Liver (tissue), 9 donors: ENCODE data around the gene RETREG1. TPM values are rescaled to one million over a fixed set of nuclear protein-coding genes. Genes with fewer than 3 reads are reported as not detected.

Experiments
- DNase-seq: peaks from one replicate; pipeline ENCODE4 v3.0.0-alpha.2; 2017; ENCODE audit warnings: low spot score
- H3K27ac ChIP-seq, 2 donors: one replicate each; pipeline ENCODE4 v1.7.0; 2013; ENCODE audit warnings: inconsistent platforms in 2 of 2, low read length in 2 of 2, control low read depth in 1 of 2, low read depth in 1 of 2, mild to moderate bottlenecking in 1 of 2
- H3K27me3 ChIP-seq, 4 donors: one replicate each; pipeline versions ENCODE4 v1.6.1 to v1.7.0; 2013; ENCODE audit warnings: low read length in 3 of 4, inconsistent platforms in 1 of 4, mild to moderate bottlenecking in 1 of 4, moderate library complexity in 1 of 4; ENCODE audit not compliant: control insufficient read depth in 4 of 4, insufficient read depth in 4 of 4
- H3K36me3 ChIP-seq, 4 donors: one replicate each; pipeline versions ENCODE4 v1.6.1 to v1.7.0; 2013; ENCODE audit warnings: low read length in 3 of 4, mild to moderate bottlenecking in 3 of 4, low read depth in 1 of 4, moderate library complexity in 1 of 4; ENCODE audit not compliant: control insufficient read depth in 4 of 4, insufficient read depth in 3 of 4
- H3K4me1 ChIP-seq, 4 donors: one replicate each; pipeline versions ENCODE4 v1.6.1 to v1.7.0; 2013; ENCODE audit warnings: low read length in 3 of 4, mild to moderate bottlenecking in 3 of 4, moderate library complexity in 1 of 4; ENCODE audit not compliant: control insufficient read depth in 4 of 4, insufficient read depth in 4 of 4
- H3K4me3 ChIP-seq, 3 donors: one replicate each; pipeline versions ENCODE4 v1.6.1 to v1.7.0; 2013; ENCODE audit warnings: low read length in 3 of 3, control low read depth in 1 of 3, low read depth in 1 of 3, mild to moderate bottlenecking in 1 of 3
- H3K9ac ChIP-seq, 2 donors: one replicate each; pipeline ENCODE4 v1.7.0; 2013; ENCODE audit warnings: low read length in 2 of 2, mild to moderate bottlenecking in 2 of 2, moderate library complexity in 2 of 2, control low read depth in 1 of 2, low read depth in 1 of 2
- H3K9me3 ChIP-seq, 4 donors: one replicate each; pipeline versions ENCODE4 v1.6.1 to v1.7.0; 2013; ENCODE audit warnings: low read length in 3 of 4; ENCODE audit not compliant: control insufficient read depth in 4 of 4
- EGR1 ChIP-seq, 2 donors: IDR thresholded peaks; 2 replicates each; pipeline ENCODE4 v1.6.1; 2016 to 2018; ENCODE audit warnings: antibody characterized with exemption in 2 of 2, low read depth in 2 of 2
- FOXA1 ChIP-seq: IDR thresholded peaks from 2 replicates; pipeline ENCODE4 v1.6.1; 2016; ENCODE audit warnings: antibody characterized with exemption
- GABPA ChIP-seq, 2 donors: IDR thresholded peaks in 1 of 2; conservative IDR thresholded peaks in 1 of 2; 2 replicates each; pipeline ENCODE4 v1.6.1; 2016; ENCODE audit warnings: antibody characterized with exemption in 2 of 2, mild to moderate bottlenecking in 1 of 2, moderate library complexity in 1 of 2
- JUND ChIP-seq, 2 donors: IDR thresholded peaks; 2 replicates each; pipeline ENCODE4 v1.6.1; 2016; ENCODE audit warnings: antibody characterized with exemption in 2 of 2
- NR2F2 ChIP-seq: IDR thresholded peaks from 2 replicates; pipeline ENCODE4 v1.6.1; 2016; ENCODE audit warnings: antibody characterized with exemption
- RAD21 ChIP-seq, 2 donors: IDR thresholded peaks; 2 replicates each; pipeline ENCODE4 v1.6.1; 2016; ENCODE audit warnings: antibody characterized with exemption in 2 of 2, mild to moderate bottlenecking in 2 of 2
- SP1 ChIP-seq: IDR thresholded peaks from 2 replicates; pipeline ENCODE4 v1.6.1; 2018; ENCODE audit warnings: antibody characterized with exemption, mild to moderate bottlenecking
- WGBS: extraction: QIAGEN DNeasy Blood & Tissue Kit; methylation state at CpG from one replicate; pipeline ENCODE4 v1.1.7; 2013; 5-methylcytosine and 5-hydroxymethylcytosine counted together
- polyA plus RNA-seq, 2 donors: library from polyadenylated mRNA; stranded (reverse) in 1 of 2; unstranded in 1 of 2; fragments of 200-250 nt in 1 of 2; fragments of >200 nt in 1 of 2; fragmentation: Nextera tagmentation in 1 of 2; extraction: Ambion mirVana in 1 of 2; gene quantifications; one replicate each; pipeline versions ENCODE4 v1.2.1 to v1.2.3, GENCODE V29; 2013 to 2015
- total RNA-seq, 2 donors: library from RNA; depleted of rRNA; stranded (reverse); fragments of >200 nt; gene quantifications; one replicate each; pipeline ENCODE4 v1.2.3, GENCODE V29; 2014
- TF ChIP-seq, protein P1 (sequence below): IDR thresholded peaks from 2 replicates; pipeline ENCODE4 v1.6.1; 2016; ENCODE audit warnings: antibody characterized with exemption
- TF ChIP-seq, protein P2 (sequence below): fragments of 150-350 bp; IDR thresholded peaks from 2 replicates; pipeline ENCODE4 v1.5.1; 2017; ENCODE audit warnings: improper control_type of control experiment, low read depth, low read length; ENCODE audit not compliant: missing input control
- donor health status: healthy.
- donor health status: healthy.
- donor health status: healthy.
- donor health status: healthy.
- donor health status: healthy.

The RETREG1 gene
- total and polyA plus RNA-seq, 4 donors = 0.70 to 28.1 (median 4.2) TPM

DNA sequence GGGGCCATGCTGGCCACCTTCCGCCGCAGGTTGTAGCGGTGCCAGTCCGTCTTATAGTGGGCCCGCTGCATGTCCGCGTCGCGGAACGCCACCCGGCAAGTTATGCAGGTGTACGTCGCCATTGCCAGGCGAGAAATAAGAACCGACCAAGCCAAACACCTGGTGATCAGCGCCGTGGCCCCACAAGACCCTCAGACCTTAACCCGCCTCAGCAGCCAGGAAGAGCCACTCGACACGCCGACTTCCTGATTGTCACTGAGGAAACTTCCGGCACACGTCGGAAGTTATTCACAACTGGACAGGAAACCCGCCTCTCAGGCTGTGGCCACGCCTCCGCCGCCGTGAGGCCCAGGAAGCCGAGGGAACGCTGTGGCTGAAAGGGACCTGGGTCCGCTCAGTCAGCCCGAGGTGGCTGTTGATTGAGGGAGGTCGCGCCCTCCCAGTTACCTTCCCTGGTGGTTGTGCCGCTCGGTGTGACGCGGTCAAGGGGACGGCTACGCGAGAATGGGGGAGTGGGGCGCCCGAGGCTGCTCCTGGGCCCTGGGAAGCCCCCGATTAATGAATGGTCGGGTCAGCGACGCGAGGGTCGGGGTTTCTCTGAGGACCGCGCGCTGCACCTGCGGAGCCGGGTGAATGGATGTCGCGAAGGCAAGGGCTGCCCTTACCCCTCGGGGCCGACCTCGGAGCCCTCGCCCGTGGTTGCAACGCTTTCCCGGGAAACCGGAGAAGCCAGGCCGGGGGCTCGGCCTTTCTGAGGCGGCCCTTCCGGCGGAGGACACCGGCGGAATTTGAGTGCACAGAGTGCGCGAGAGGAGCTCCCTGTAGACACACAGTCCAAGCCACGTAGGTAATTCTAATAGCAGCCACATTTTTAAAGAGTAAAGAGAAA lies 151.0 kb downstream of the RETREG1 start, which contains the start of gene ZNF622 (continued):
- TF ChIP-seq, protein P1, sequence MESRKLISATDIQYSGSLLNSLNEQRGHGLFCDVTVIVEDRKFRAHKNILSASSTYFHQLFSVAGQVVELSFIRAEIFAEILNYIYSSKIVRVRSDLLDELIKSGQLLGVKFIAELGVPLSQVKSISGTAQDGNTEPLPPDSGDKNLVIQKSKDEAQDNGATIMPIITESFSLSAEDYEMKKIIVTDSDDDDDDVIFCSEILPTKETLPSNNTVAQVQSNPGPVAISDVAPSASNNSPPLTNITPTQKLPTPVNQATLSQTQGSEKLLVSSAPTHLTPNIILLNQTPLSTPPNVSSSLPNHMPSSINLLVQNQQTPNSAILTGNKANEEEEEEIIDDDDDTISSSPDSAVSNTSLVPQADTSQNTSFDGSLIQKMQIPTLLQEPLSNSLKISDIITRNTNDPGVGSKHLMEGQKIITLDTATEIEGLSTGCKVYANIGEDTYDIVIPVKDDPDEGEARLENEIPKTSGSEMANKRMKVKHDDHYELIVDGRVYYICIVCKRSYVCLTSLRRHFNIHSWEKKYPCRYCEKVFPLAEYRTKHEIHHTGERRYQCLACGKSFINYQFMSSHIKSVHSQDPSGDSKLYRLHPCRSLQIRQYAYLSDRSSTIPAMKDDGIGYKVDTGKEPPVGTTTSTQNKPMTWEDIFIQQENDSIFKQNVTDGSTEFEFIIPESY = no peak

DNA sequence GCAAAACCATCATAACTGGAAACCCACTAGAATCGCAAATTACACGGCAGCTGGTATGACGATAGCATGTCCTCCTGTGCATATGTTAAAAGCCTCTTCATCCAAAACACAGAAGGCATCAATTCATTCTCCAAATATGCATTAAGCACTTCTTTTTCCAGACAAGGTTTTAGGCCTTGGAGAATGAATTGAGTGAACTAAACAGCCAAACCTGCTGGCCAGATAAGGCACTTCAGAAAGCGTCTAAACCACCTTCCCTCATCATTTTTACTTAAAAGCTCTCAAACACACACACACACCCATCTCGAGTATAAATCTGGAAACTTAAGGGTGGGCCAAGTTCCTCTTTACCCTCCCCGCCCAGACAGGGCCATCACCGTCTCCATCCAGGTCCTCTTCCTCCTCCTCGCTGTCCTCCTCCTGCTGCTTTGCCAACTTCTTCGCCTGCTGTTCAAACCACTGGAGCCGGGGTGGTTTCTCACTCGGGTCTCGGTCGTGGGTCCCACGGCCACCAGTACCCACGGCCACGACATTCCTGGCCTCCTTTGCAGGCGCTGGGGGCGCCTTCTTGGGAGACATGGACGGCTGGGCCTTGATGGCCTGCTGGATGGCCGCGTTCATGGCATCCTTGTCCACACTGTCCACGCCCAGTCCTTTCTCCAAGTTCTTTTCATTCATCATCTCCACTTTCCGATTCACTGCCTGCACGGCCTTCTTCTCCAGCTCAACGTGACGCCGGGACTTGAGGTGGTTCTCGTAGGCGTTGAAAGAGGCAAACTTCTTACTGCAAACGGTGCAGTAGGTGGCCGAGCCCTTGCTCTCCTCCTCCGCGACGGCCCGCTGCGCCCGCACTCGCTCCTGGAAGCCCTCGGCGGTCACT lies 151.9 kb downstream of the RETREG1 start:
- DNase-seq = no peak
- Histone ChIP-seq H3K27ac (peak overlapping the region; percentile 72 to 87), H3K4me3 (peak overlapping the region; percentile 77 to 85 (median 79)), H3K9ac (peak overlapping the region; percentile 53 to 76), H3K4me1 (peaks cover 8 to 51% (median 29%) of the 10 kb centered on the region in 4 donors), H3K27me3 (no peaks in the 10 kb centered on the region), H3K36me3 (peaks cover 11 to 31% (median 26%) of the 10 kb centered on the region in 4 donors), H3K9me3 (no peaks in the 10 kb centered on the region)
- 8% methylated on average over 40 of the region's 40 CpGs for WGBS
- TF ChIP-seq, protein P2, sequence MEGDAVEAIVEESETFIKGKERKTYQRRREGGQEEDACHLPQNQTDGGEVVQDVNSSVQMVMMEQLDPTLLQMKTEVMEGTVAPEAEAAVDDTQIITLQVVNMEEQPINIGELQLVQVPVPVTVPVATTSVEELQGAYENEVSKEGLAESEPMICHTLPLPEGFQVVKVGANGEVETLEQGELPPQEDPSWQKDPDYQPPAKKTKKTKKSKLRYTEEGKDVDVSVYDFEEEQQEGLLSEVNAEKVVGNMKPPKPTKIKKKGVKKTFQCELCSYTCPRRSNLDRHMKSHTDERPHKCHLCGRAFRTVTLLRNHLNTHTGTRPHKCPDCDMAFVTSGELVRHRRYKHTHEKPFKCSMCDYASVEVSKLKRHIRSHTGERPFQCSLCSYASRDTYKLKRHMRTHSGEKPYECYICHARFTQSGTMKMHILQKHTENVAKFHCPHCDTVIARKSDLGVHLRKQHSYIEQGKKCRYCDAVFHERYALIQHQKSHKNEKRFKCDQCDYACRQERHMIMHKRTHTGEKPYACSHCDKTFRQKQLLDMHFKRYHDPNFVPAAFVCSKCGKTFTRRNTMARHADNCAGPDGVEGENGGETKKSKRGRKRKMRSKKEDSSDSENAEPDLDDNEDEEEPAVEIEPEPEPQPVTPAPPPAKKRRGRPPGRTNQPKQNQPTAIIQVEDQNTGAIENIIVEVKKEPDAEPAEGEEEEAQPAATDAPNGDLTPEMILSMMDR = peak; percentile 6
- TF ChIP-seq JUND (IDR thresholded peaks at IDR 0.05) (no peak), NR2F2 (no peak), RAD21 (IDR thresholded peaks at IDR 0.05) (no peak), SP1 (no peak), EGR1 (IDR thresholded peaks at IDR 0.05; ENCODE audit: low read depth in 2 of 2) (no peak)
- TF ChIP-seq, protein P1 = no peak

DNA sequence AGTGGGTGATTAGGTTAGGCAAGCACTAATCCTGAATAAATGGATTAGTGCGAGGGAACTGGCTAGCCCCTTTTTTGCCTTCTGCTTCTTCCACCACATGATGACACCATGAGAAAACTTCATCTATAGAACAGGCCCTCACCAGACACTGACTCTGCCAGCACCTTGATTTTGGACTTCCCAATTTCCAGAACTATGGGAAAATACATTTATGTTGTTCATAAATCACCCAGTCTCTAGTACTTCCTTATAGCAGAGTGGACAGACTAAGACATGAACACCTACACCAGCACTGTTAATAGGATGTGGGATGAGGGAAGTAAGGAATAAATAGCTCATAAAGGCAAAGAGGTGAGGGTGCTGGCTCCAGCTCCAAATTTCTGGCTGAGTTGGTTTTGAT lies 152.6 kb downstream of the RETREG1 start:
- H3K27ac ChIP-seq = no peak overlapping the region
- H3K9ac ChIP-seq = peak overlapping the region in 1 of 2 donors; percentile 76
- no peak for TF ChIP-seq GABPA (IDR thresholded peaks at IDR 0.05 in 1 of 2, conservative IDR thresholded peaks at IDR 0.05 in 1 of 2)
- no peak for TF ChIP-seq JUND (IDR thresholded peaks at IDR 0.05)
- no peak for TF ChIP-seq NR2F2
- no peak for TF ChIP-seq FOXA1
- TF ChIP-seq SP1 = no peak
- no peaks in the 10 kb centered on the region for H3K9me3 ChIP-seq
- no peak for DNase-seq
- peak overlapping the region; percentile 77 to 85 (median 79) for H3K4me3 ChIP-seq
- H3K36me3 ChIP-seq = peaks cover 11 to 38% (median 27%) of the 10 kb centered on the region in 4 donors
- H3K4me1 ChIP-seq = peaks cover 8 to 51% (median 29%) of the 10 kb centered on the region in 4 donors
- 91% methylated on average over 1 of the region's 1 CpG for WGBS
- no peaks in the 10 kb centered on the region for H3K27me3 ChIP-seq
